ENCODE data around the gene XRCC6. TPM values are rescaled to one million over a fixed set of nuclear protein-coding genes. Genes with fewer than 3 reads are reported as not detected.

XRCC6 gene
- total RNA-seq, 1 experiment from 2014 or later: 588 TPM

DNA sequence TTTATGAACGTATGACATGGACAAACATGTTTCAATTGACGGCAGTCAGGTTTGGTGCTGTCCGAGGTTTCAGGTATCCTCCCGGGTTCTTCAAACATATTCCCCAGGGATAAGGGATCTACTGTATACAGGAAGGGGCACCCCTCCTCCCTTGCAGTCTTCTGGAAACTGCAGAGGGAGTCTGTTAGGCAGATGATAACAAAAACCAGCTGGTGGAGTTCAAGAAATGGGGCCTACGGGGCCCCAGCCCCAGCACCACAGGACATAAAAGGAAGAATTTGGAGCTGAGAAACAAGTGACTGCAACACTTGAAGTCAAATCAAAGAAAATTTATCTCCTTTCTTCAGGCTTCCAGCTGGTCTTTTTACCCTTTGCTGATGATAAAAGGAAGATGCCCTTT, 35.5 kb downstream of the XRCC6 start:
- ChIA-PET CTCF (interaction anchor here (1.9 kb wide), 1 partner anchor 10 kb away, joined by 8 read pairs; no protein-coding TSS in a partner anchor), RAD21 (ENCODE audit: low non-redundant PET in 1 of 2, low total read pairs in 2 of 2, uncharacterized antibody in 2 of 2, unreplicated experiment in 2 of 2) (no interaction called here), POLR2A (interaction anchor here (1.3 kb wide), 1 partner anchor 10 kb away, joined by 5 read pairs; no protein-coding TSS in a partner anchor)
- no peak overlapping the region for H3K4me3 ChIP-seq (replicated peaks in 1 of 2; ENCODE audit: low read depth in 1 of 2, low read length in 2 of 2)
- peaks cover 72 to 84% of the 10 kb centered on the region in 2 experiments for H3K36me3 ChIP-seq (ENCODE audit: control insufficient read depth in 1 of 2, insufficient read depth in 2 of 2, low read length in 2 of 2)
- TF ChIP-seq, protein P1, sequence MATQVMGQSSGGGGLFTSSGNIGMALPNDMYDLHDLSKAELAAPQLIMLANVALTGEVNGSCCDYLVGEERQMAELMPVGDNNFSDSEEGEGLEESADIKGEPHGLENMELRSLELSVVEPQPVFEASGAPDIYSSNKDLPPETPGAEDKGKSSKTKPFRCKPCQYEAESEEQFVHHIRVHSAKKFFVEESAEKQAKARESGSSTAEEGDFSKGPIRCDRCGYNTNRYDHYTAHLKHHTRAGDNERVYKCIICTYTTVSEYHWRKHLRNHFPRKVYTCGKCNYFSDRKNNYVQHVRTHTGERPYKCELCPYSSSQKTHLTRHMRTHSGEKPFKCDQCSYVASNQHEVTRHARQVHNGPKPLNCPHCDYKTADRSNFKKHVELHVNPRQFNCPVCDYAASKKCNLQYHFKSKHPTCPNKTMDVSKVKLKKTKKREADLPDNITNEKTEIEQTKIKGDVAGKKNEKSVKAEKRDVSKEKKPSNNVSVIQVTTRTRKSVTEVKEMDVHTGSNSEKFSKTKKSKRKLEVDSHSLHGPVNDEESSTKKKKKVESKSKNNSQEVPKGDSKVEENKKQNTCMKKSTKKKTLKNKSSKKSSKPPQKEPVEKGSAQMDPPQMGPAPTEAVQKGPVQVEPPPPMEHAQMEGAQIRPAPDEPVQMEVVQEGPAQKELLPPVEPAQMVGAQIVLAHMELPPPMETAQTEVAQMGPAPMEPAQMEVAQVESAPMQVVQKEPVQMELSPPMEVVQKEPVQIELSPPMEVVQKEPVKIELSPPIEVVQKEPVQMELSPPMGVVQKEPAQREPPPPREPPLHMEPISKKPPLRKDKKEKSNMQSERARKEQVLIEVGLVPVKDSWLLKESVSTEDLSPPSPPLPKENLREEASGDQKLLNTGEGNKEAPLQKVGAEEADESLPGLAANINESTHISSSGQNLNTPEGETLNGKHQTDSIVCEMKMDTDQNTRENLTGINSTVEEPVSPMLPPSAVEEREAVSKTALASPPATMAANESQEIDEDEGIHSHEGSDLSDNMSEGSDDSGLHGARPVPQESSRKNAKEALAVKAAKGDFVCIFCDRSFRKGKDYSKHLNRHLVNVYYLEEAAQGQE (IDR thresholded peaks at IDR 0.05; ENCODE audit: low read depth): no peak
- TF ChIP-seq SIN3A (IDR thresholded peaks at IDR 0.05; ENCODE audit: low read depth) (no peak), JUND (IDR thresholded peaks at IDR 0.05) (no peak), EZH2 (IDR thresholded peaks at IDR 0.05) (no peak), POLR2A (IDR thresholded peaks at IDR 0.05; ENCODE audit: borderline replicate concordance, extremely low read depth, insufficient read depth, insufficient read length) (no peak), SRF (IDR thresholded peaks at IDR 0.05; ENCODE audit: low read depth) (no peak), SP1 (IDR thresholded peaks at IDR 0.05; ENCODE audit: low read depth) (no peak), YY1 (IDR thresholded peaks at IDR 0.05; ENCODE audit: extremely low read depth, insufficient replicate concordance, low read depth, low read length) (no peak), CEBPB (IDR thresholded peaks at IDR 0.05; ENCODE audit: low read depth) (no peak), FOSL1 (IDR thresholded peaks at IDR 0.05; ENCODE audit: low read depth) (no peak), RAD21 (IDR thresholded peaks at IDR 0.05; ENCODE audit: low read depth) (no peak), EZH2phosphoT487 (IDR thresholded peaks at IDR 0.05; ENCODE audit: borderline replicate concordance) (no peak), ZNF274 (IDR thresholded peaks at IDR 0.05; ENCODE audit: low read depth, low read length) (no peak), EGR1 (IDR thresholded peaks at IDR 0.05; ENCODE audit: low read depth) (no peak), ELF1 (IDR thresholded peaks at IDR 0.05; ENCODE audit: borderline replicate concordance, low read depth) (no peak)
- TF ChIP-seq, protein P2, sequence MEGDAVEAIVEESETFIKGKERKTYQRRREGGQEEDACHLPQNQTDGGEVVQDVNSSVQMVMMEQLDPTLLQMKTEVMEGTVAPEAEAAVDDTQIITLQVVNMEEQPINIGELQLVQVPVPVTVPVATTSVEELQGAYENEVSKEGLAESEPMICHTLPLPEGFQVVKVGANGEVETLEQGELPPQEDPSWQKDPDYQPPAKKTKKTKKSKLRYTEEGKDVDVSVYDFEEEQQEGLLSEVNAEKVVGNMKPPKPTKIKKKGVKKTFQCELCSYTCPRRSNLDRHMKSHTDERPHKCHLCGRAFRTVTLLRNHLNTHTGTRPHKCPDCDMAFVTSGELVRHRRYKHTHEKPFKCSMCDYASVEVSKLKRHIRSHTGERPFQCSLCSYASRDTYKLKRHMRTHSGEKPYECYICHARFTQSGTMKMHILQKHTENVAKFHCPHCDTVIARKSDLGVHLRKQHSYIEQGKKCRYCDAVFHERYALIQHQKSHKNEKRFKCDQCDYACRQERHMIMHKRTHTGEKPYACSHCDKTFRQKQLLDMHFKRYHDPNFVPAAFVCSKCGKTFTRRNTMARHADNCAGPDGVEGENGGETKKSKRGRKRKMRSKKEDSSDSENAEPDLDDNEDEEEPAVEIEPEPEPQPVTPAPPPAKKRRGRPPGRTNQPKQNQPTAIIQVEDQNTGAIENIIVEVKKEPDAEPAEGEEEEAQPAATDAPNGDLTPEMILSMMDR (IDR thresholded peaks at IDR 0.05 in 2 of 3, conservative IDR thresholded peaks at IDR 0.05 in 1 of 3; ENCODE audit: borderline replicate concordance in 1 of 3, insufficient read depth in 1 of 3, low read depth in 2 of 3, low read length in 2 of 3): no peak
- no peaks in the 10 kb centered on the region for H3K9me2 ChIP-seq (ENCODE audit: insufficient read depth)
- BruUV-seq (replicated peaks): no TSS peak
- intact Hi-C loops (cut with micrococcal nuclease): no loop called here
- H3K9me3 ChIP-seq (ENCODE audit: control insufficient read depth in 1 of 2, insufficient read depth in 1 of 2, low read depth in 1 of 2, low read length in 2 of 2): no peaks in the 10 kb centered on the region
- H3K27ac ChIP-seq (ENCODE audit: low read depth, low read length): no peak overlapping the region
- ATAC-seq (no peak), DNase-seq (ENCODE audit: low read depth, low spot score) (no peak)
- no peak overlapping the region for H3K9ac ChIP-seq (ENCODE audit: low read length)
- H4K20me1 ChIP-seq (ENCODE audit: insufficient read depth): peaks cover 5% of the 10 kb centered on the region
- H3K79me2 ChIP-seq (ENCODE audit: insufficient read depth, low read length): peaks cover 66% of the 10 kb centered on the region
- H3K4me1 ChIP-seq (ENCODE audit: control insufficient read depth in 1 of 2, insufficient read depth in 2 of 2, low read length in 2 of 2): no peaks in the 10 kb centered on the region
- no peaks in the 10 kb centered on the region for H3K27me3 ChIP-seq (ENCODE audit: insufficient read depth, low read length)
- no peak overlapping the region for H3K4me2 ChIP-seq (ENCODE audit: low read length)
- no peak overlapping the region for H2AFZ ChIP-seq (ENCODE audit: low read depth, low read length, poor library complexity, severe bottlenecking)
